Panc1 (cell line): ENCODE measurements around the gene ADAMTS13. TPM values are rescaled to one million over a fixed set of nuclear protein-coding genes. Genes with fewer than 3 reads are reported as not detected.

Source experiments
- ATAC-seq: fragments of 200-7000 bp; cut with Tn5 transposase; 2 replicates; pipeline ENCODE4 v1.9.1; 2020; ENCODE audit warnings: mild to moderate bottlenecking, moderate library complexity
- BruUV-seq: library from RNA; stranded (reverse); fragments of 400-500 nt; replicated peaks from 2 replicates; lab custom pipeline; 2021; lab: Mats Ljungman, UMichigan
- CTCF ChIA-PET: fragments of 300-600 bp; sonication (Branson Sonifier 250); formaldehyde crosslinking; loops from one replicate; lab custom pipeline; 2022; ENCODE audit warnings: antibody characterized with exemption; lab: Charles Lee
- POLR2A ChIA-PET: fragments of 300-600 bp; sonication (Branson Sonifier 250); formaldehyde crosslinking; loops from one replicate; lab custom pipeline; 2022; ENCODE audit warnings: antibody characterized with exemption; lab: Charles Lee
- DNase-seq: peaks from one replicate; pipeline ENCODE4 v3.0.0-alpha.2; 2010; ENCODE audit warnings: low read depth, low spot score
- H3K27ac ChIP-seq: 2 replicates; pipeline ENCODE4 v1.5.1; 2011; ENCODE audit warnings: mild to moderate bottlenecking, low read length, inconsistent platforms
- H3K27me3 ChIP-seq: fragments of 200-500 bp; sonication (Bioruptor generic); 2 replicates; pipeline ENCODE4 v1.6.0; 2014; ENCODE audit warnings: low read length, inconsistent platforms; ENCODE audit not compliant: control insufficient read depth, insufficient read depth
- H3K36me3 ChIP-seq: fragments of 200-500 bp; sonication (Bioruptor generic); 2 replicates; pipeline ENCODE4 v1.5.1; 2014; ENCODE audit warnings: inconsistent platforms, mild to moderate bottlenecking, low read length, moderate library complexity; ENCODE audit not compliant: control insufficient read depth, insufficient read depth
- H3K4me1 ChIP-seq: 2 replicates; pipeline ENCODE4 v1.5.1; 2011; ENCODE audit warnings: inconsistent platforms, mild to moderate bottlenecking, low read length, moderate library complexity; ENCODE audit not compliant: control insufficient read depth, insufficient read depth
- H3K4me3 ChIP-seq, 2 experiments: 2 replicates each; pipeline ENCODE4 v1.5.1; 2011 to 2012; ENCODE audit warnings: low read depth in 2 of 2, low read length in 2 of 2, mild to moderate bottlenecking in 2 of 2, inconsistent platforms in 1 of 2, moderate library complexity in 1 of 2
- H3K9me3 ChIP-seq: fragments of 200-500 bp; sonication (Bioruptor generic); 2 replicates; pipeline ENCODE4 v1.5.1; 2014; ENCODE audit warnings: low read depth, mild to moderate bottlenecking, inconsistent platforms, low read length, moderate library complexity; ENCODE audit not compliant: control insufficient read depth, insufficient read depth
- CTCF ChIP-seq: fragments of 450-650 bp; IDR thresholded peaks from 2 replicates; pipeline ENCODE4 v1.5.1; 2017; ENCODE audit warnings: mild to moderate bottlenecking
- POLR2AphosphoS5 ChIP-seq: IDR thresholded peaks from 2 replicates; pipeline ENCODE4 v1.6.1; 2012; ENCODE audit warnings: mild to moderate bottlenecking, low read depth, low read length, moderate library complexity
- REST ChIP-seq, 2 experiments: IDR thresholded peaks; 2 replicates each; pipeline ENCODE4 v1.6.1; 2011 to 2012; ENCODE audit warnings: low read depth in 2 of 2, control low read depth in 1 of 2, low read length in 1 of 2, mild to moderate bottlenecking in 1 of 2, moderate library complexity in 1 of 2; ENCODE audit not compliant: insufficient read depth in 1 of 2
- SIN3A ChIP-seq: IDR thresholded peaks from 2 replicates; pipeline ENCODE4 v1.6.1; 2012; ENCODE audit warnings: low read depth, mild to moderate bottlenecking, low read length, moderate library complexity, borderline replicate concordance; ENCODE audit not compliant: insufficient read depth
- TCF7L2 ChIP-seq: IDR thresholded peaks from 2 replicates; pipeline ENCODE4 v1.6.1; 2011; ENCODE audit warnings: mild to moderate bottlenecking, low read depth, low read length, inconsistent platforms
- in situ Hi-C: cut with HindIII; loops from 2 replicates; pipeline ENCODE4 v1.10.0; 2016; ENCODE audit warnings: low sequenced_read_pairs, low pct_unique_long_range_greater_than_20kb
- intact Hi-C: fragments of 100-400 bp; cut with micrococcal nuclease; formaldehyde crosslinking; loops from one replicate; pipeline ENCODE4 v1.10.0; 2022; ENCODE audit not compliant: unreplicated experiment
- total RNA-seq: library from RNA; stranded (reverse); gene quantifications from one replicate; pipeline ENCODE4 v1.2.1, GENCODE V29; 2021; ENCODE audit not compliant: unreplicated experiment

Gene ADAMTS13
- total RNA-seq, 1 experiment from 2014 or later = 3.4 TPM

- no peak overlapping the region for H3K27ac ChIP-seq
Observed at GRCh38 chr9:133489253-133490190, 67.4 kb downstream of the ADAMTS13 start.

More at GRCh38 chr9:133489253-133490190, 67.4 kb downstream of the ADAMTS13 start:
- Histone ChIP-seq H3K27me3 (no peaks in the 10 kb centered on the region), H3K9me3 (no peaks in the 10 kb centered on the region), H3K36me3 (no peaks in the 10 kb centered on the region), H3K4me1 (peaks cover 2% of the 10 kb centered on the region; the same call in 1 of the 2 replicates), H3K4me3 (no peak overlapping the region)
- ATAC-seq (no peak), DNase-seq (no peak)
- TF ChIP-seq TCF7L2 = no peak
- no peak for TF ChIP-seq POLR2AphosphoS5
- TF ChIP-seq REST (IDR thresholded peaks at IDR 0.05; ENCODE audit: insufficient read depth in 1 of 2, low read depth in 2 of 2, low read length in 1 of 2) = no peak
- no peak for TF ChIP-seq SIN3A
- no peak for TF ChIP-seq CTCF
- in situ Hi-C loops = no loop called here
- BruUV-seq = no TSS peak
- ChIA-PET POLR2A (no interaction called here), CTCF (interaction anchor here (1.0 kb wide), 1 partner anchor 9 kb away, joined by 3 read pairs; no protein-coding TSS in a partner anchor)
- intact Hi-C loops = loop anchor here (10.0 kb wide), 1 partner anchor 135 kb away; the partner anchor contains the start of genes SURF1 and SURF2
